GM18502 (cell line): ENCODE results near the gene NOL4L.

Source experiments
- ATAC-seq: cut with Tn5 transposase; IDR thresholded peaks from one replicate; pipeline ENCODE4 v1.9.1; 2021; ENCODE audit warnings: mild to moderate bottlenecking; ENCODE audit not compliant: unreplicated experiment, poor library complexity

The NOL4L gene

GRCh38 chr20:32397567-32398084 lies 187.5 kb downstream of the NOL4L start:
- no peak for ATAC-seq

DNA sequence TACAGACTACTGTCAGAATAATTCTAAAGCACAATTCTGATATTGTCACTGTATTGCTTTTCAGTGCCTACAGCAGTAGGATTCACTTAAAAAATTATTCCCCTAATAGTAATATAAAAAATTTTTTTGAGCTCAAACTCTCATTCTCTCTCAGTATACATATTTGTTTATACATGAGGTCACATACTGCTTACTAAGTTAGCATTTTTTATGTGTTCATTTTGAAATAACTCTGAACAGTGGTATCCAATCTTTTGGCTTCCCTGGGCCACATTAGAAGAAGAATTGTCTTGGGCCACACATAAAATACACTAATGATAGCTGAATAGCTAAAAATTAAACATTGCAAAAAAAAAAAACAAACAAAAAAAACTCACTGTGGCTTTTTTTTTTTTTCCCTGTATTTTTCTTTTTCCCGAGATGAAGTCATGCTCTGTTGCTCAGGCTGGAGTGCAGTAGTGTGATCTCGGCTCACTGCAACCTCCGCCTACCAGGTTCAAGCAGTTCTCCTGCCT lies 188.4 kb downstream of the NOL4L start:
- no peak for ATAC-seq

DNA sequence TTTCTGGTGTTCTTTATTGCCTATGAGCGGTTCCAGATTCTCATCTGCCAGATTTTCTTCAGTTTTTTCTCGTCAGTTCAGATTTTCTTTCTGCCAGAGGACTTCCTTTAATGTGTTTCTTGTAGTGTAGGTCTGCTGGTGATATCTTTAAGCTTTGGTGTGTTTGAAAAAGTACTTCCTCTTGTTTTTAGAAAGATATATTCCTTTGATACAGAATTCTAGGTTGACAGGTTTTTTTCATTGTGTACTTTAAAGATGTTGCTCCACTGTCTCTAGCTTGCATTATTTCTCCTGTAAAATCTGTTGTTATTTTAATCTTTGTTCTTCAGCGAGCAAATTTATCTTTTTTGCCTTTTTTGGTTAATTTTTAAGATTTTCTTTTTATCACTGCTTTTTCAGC lies 190.1 kb downstream of the NOL4L start:
- ATAC-seq = no peak
